Measurements from ENCODE around the gene RND2. TPM values are rescaled to one million over a fixed set of nuclear protein-coding genes. Genes with fewer than 3 reads are reported as not detected.
"Not testable (repeated sequence)": the region's sequence is repeated elsewhere in the genome, so short reads cannot be mapped to it uniquely, and the experiment has no call there.

Gene RND2
- not detected in 2 replicates for total RNA-seq (2014; rRNA removed; shearing (Covaris generic))

- DNase-seq (ENCODE audit: low spot score), result peak; percentile 84
Observed at GRCh38 chr17:43024407-43025289, at the start of gene RND2. Gene RND2 (plus strand): TSS chr17:43025231. CDS start chr17:43025348, 117 bp downstream.

GRCh38 chr17:42975265-42975664, 49.8 kb upstream of the RND2 start:
- no peak for DNase-seq (ENCODE audit: low spot score)

GRCh38 chr17:42975701-42976100, 49.3 kb upstream of the RND2 start:
- not testable (repeated sequence) for DNase-seq (ENCODE audit: low spot score)

GRCh38 chr17:42979511-42980273, 45.3 kb upstream of the RND2 start, which contains the start of gene PTGES3L:
Gene PTGES3L (minus strand): TSS chr17:42980080. CDS start chr17:42980053, 27 bp downstream.
- DNase-seq (ENCODE audit: low spot score), result peak; percentile 57

- DNase-seq (ENCODE audit: low spot score), result peak; percentile 82
Observed at GRCh38 chr17:42980274-42980765, 44.7 kb upstream of the RND2 start, which contains the start of gene RUNDC1. Gene RUNDC1 (plus strand): TSS chr17:42980565. CDS start chr17:42980577, 12 bp downstream.

- peak; percentile 54 for DNase-seq (ENCODE audit: low spot score)
Observed at GRCh38 chr17:42980766-42981397, 44.1 kb upstream of the RND2 start.

- DNase-seq (ENCODE audit: low spot score), result no peak
Observed at GRCh38 chr17:42982266-42982665, 42.8 kb upstream of the RND2 start.

- DNase-seq (ENCODE audit: low spot score), result no peak
Observed at GRCh38 chr17:42985225-42985624, 39.8 kb upstream of the RND2 start.

GRCh38 chr17:42989141-42989540, 35.9 kb upstream of the RND2 start:
- DNase-seq (ENCODE audit: low spot score), result no peak

GRCh38 chr17:42989726-42990652, 35.0 kb upstream of the RND2 start:
- no peak for DNase-seq (ENCODE audit: low spot score)

- no peak for DNase-seq (ENCODE audit: low spot score)
Observed at GRCh38 chr17:42991471-42991870, 33.6 kb upstream of the RND2 start.

GRCh38 chr17:42992872-42993271, 32.2 kb upstream of the RND2 start:
- no peak for DNase-seq (ENCODE audit: low spot score)

GRCh38 chr17:42993913-42994312, 31.1 kb upstream of the RND2 start:
- not testable (repeated sequence) for DNase-seq (ENCODE audit: low spot score)

GRCh38 chr17:42997390-42997983, 27.5 kb upstream of the RND2 start:
- DNase-seq (ENCODE audit: low spot score), result no peak

GRCh38 chr17:42997984-42998938, 26.8 kb upstream of the RND2 start, which contains the start of gene RPL27:
Gene RPL27 (plus strand): TSS chr17:42998419. CDS start chr17:42998751, 332 bp downstream.
- peak; percentile 100 for DNase-seq (ENCODE audit: low spot score)

GRCh38 chr17:42999003-42999525, 26.0 kb upstream of the RND2 start:
- DNase-seq (ENCODE audit: low spot score), result no peak

GRCh38 chr17:43000894-43001293, 24.1 kb upstream of the RND2 start:
- not testable (repeated sequence) for DNase-seq (ENCODE audit: low spot score)

GRCh38 chr17:43003542-43004172, 21.4 kb upstream of the RND2 start:
- DNase-seq (ENCODE audit: low spot score), result peak; percentile 73

Measured in H4 (cell line).